HG03108 (cell line): ENCODE measurements around the gene KATNAL2.
A peak's percentile ranks its signal among the peaks of the same experiment; 100 is the strongest.

Source experiments
- ATAC-seq: cut with Tn5 transposase; IDR thresholded peaks from one replicate; pipeline ENCODE4 v1.9.1; 2021; ENCODE audit warnings: moderate library complexity; ENCODE audit not compliant: unreplicated experiment

The KATNAL2 gene

DNA sequence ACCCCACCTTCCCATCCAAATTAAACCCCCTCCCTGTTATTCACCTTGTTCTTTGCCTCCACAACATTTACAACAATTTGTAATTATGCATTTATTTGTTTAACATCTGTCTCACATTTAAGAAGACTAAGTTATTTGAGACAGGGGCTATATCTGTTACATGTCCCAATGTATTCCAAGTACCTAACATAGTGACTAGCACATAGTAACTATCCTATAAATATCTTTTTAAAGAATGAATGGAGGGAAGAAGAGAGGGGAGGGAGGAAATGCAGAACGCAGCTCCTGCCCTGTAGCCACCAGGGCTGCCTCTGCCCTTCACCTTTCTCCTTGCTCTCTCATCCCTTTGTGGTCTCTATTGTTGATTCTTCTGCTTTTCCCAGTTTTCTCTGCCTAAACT lies 192.3 kb downstream of the KATNAL2 start:
- no peak for ATAC-seq

DNA sequence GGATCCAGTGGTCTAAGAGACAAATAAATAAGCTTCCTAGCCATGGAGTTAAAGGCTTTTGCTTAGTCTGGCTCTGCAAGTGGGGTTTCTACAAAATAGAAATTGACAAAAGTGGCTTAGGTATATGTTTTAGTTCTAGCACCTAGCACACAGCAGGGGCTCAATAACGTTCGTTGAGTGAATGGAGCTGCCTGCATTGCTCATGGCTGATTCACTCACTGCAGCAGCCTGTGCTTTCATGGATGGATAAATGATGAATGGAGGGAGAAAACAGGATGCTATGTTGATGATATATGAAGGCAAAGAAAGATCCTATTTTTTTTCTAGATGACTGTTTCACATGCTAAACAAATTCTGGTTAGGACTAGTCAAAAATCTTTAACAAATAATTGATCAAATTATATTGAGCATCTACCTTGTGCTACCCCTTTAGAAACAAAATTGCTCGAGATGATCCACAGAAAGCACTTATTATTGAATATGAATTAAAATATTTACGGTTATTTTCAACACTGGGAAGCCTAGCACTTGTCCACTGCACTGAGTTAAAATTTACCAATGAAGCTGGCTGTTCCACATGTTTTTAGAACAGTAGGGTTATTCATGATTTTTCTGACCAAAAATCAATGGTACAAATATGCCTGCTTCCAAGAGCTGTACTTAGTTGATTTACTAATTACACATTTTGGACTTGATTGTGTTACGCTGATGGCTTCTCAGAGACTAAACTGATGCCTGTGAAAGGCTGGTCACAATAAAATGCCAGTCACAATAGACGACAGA lies 193.3 kb downstream of the KATNAL2 start:
- ATAC-seq: no peak

DNA sequence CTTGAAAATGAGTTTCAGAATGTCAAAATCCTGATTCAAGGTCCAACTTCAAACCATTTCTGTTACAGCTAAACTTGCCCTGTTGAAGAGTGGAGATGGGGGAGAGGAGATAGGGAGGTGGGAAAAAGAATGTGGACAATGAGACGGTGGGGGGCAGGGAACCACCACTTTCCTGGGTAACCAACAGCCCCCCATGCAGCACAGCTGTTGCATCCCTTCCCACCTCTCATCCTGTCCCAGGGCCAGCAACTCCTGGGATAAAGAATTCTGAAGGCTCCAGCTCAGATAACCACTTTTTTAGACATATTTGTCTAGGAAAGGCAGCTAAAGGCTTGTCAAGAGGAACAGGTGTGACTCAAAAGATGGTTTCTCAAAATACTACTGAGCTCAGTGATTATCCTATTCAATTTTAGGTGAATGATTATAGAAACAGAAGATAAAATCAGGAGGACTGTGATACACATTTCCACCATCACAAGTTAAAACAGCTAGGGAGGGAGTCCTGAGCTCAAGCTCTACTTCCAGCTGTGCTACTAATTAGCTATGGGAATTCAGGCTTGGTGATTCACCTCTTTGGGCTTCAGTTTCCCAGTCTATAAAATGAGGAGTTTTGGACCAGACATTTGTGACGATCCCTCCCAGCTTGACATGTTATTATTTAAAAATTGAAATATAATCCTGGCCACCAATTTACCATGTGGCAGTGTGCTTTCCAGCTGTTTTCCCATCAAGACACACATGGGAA lies 196.6 kb downstream of the KATNAL2 start:
- ATAC-seq: no peak

- no peak for ATAC-seq
These were observed 197.8 kb downstream of the KATNAL2 start for GRCh38 chr18:47115205-47115604.

DNA sequence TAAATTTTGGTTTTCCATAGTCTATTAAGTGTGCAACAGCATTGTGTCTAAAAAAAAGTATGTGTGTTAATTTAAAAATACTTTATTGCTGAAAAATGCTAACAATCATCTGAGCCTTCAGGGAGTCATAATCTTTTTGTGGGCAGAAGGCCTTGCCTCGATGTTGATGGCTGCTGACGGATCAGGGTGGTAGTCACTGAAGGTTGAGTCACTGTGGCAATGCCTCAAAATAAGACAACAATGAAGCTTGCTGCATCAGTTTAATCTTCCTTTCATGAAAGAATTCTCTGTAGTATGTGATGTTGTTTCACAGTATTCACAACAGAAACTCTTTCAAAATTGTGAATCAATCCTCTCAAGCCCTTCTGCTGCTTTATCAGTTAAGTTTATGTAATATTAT lies 201.6 kb downstream of the KATNAL2 start:
- no peak for ATAC-seq

- ATAC-seq: peak; percentile 91
These were observed 203.0 kb downstream of the KATNAL2 start for GRCh38 chr18:47120428-47120827.

- no peak for ATAC-seq
These were observed 203.7 kb downstream of the KATNAL2 start for GRCh38 chr18:47121146-47121545.

DNA sequence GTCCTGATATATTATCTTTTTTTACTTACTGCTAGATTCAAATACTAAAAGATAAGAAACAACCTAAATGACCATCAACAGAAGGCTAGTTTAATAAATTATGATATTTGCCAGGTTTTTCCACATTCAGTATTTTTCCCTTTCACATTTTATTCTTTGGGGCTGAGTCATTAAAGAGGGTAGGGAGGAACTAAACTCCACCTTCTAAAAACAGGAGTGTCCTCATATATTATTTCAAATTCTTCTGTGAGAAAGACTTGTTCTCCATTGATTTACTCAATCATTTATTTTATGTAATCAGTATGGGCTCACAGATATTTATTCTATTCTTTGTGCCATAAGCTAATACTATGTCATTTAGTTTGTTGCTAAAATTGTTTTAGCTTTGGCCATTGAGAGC lies 223.9 kb downstream of the KATNAL2 start:
- ATAC-seq: no peak

GRCh38 chr18:47143153-47143552 lies 225.8 kb downstream of the KATNAL2 start:
- ATAC-seq: no peak

DNA sequence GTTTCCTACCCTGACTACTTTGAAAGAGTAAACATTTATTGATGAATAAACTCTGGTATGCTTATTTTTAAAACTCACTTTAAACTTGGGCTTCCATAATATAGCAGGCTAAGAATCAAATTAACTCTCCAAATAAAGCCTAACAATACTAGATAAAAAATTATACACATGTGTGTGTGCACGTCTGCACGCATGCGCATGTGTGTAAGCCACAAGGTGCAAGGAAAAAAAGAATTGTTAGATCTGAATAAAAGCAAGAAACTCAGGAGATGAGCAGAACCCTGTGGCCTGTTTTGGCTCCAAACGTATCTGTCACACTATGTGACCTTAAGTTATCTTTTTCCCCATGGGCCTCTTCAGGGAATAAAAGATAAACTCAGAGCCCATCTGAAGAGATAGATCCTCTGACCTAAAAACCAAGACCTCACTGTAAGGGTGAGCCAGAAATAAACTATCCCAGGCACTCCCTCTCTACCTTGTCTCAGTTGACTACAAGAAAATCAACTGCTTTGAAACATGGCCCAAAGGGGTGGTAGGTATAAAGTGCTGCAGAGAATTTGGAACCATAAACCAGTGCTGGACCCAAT lies 226.6 kb downstream of the KATNAL2 start:
- no peak for ATAC-seq

GRCh38 chr18:47146206-47146605 lies 228.8 kb downstream of the KATNAL2 start:
- ATAC-seq: no peak

DNA sequence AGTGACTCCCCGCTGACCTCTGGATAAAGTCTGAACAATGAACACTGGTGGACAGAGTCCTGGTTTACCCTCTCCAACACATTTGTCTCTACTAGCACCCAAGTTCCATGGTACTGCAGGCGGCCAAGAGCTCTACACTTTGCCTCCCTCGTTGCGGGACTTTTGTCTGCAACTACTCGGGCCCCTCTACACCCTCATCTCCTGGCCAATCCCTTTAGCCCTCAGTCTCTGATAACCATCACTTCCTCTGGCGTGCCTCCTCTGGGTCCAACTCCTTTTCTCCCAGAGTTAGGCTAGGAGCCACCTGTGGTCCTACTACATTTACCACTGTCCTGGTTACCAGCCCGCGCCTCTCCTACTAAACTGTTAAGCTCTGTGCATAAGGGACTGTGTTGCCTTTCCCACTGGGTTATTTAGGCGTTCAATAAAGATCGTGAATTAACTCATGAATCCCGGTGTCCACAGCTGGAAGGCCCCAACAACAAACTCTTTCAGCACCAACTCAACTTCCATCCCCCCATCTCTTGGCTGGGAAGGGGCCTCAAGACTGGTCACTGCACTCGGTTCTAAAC lies 232.1 kb downstream of the KATNAL2 start:
- ATAC-seq: no peak

- peak; percentile 95 for ATAC-seq
These were observed 232.8 kb downstream of the KATNAL2 start, which contains the start of gene HDHD2 for GRCh38 chr18:47150029-47150823. TSS of gene HDHD2 (minus strand) at chr18:47150500. CDS start at chr18:47136439, 14,061 bp downstream.

GRCh38 chr18:47150824-47151366 lies 233.5 kb downstream of the KATNAL2 start:
- no peak for ATAC-seq

DNA sequence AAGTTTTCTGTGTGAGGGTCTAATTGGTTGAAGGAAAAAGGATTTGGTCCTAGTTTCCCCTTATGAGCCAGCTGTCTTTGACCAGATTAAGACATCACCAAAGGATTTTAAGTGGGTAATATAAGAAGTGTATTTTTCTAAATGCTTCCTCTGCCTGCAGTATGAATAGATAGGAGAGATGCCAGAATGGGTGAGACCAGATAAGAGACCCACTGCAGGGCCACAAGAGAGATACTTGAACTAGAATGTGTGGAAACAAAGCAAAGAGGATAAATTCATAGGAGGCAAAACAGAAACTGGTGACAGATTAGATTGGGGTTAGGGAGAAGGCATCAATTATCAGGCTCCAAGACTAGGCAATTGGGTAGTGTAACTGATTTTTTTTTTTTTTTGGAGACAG lies 234.0 kb downstream of the KATNAL2 start:
- no peak for ATAC-seq
